Lower leg skin (tissue), 4 donors: Measurements from ENCODE around the gene CTBP1. TPM values are rescaled to one million over a fixed set of nuclear protein-coding genes. Genes with fewer than 3 reads are reported as not detected.

Experiments used
- DNase-seq, 2 donors: peaks; one replicate each; pipeline ENCODE4 v3.0.0-alpha.2; 2019; ENCODE audit warnings: low spot score in 2 of 2
- H3K4me3 ChIP-seq: fragments of 200-600 bp; sonication (generic); 2 replicates; pipeline ENCODE4 v1.5.1; 2017; ENCODE audit warnings: mild to moderate bottlenecking, low read depth; ENCODE audit not compliant: poor library complexity, severe bottlenecking
- POLR2A ChIP-seq, 2 donors: fragments of 450-650 bp; IDR thresholded peaks; one replicate each; pipeline ENCODE4 v1.6.1; 2016 to 2017; ENCODE audit warnings: antibody characterized with exemption in 2 of 2, mild to moderate bottlenecking in 1 of 2, moderate library complexity in 1 of 2
- WGBS, 2 donors: methylation state at CpG; one replicate each; pipeline ENCODE4 v1.1.5; 2018; 5-methylcytosine and 5-hydroxymethylcytosine counted together
- intact Hi-C: fragments of 100-400 bp; cut with DNase I; formaldehyde crosslinking; loops from one replicate; pipeline ENCODE4 v1.15.0; 2023; ENCODE audit warnings: low total_unique reads
- total RNA-seq, 4 donors: library from RNA; depleted of rRNA; stranded (reverse); fragments of >200 nt; gene quantifications; one replicate each; pipeline ENCODE4 v1.1.0, GENCODE V29; 2016
- TF ChIP-seq, protein P1 (sequence below), 3 donors: fragments of 450-650 bp; IDR thresholded peaks; one replicate each; pipeline ENCODE4 v1.5.1; 2016; ENCODE audit warnings: antibody characterized with exemption in 3 of 3, mild to moderate bottlenecking in 3 of 3, moderate library complexity in 2 of 3

CTBP1 gene
- total RNA-seq, 4 donors from 2014 or later, result 124 to 195 (median 148) TPM

DNA sequence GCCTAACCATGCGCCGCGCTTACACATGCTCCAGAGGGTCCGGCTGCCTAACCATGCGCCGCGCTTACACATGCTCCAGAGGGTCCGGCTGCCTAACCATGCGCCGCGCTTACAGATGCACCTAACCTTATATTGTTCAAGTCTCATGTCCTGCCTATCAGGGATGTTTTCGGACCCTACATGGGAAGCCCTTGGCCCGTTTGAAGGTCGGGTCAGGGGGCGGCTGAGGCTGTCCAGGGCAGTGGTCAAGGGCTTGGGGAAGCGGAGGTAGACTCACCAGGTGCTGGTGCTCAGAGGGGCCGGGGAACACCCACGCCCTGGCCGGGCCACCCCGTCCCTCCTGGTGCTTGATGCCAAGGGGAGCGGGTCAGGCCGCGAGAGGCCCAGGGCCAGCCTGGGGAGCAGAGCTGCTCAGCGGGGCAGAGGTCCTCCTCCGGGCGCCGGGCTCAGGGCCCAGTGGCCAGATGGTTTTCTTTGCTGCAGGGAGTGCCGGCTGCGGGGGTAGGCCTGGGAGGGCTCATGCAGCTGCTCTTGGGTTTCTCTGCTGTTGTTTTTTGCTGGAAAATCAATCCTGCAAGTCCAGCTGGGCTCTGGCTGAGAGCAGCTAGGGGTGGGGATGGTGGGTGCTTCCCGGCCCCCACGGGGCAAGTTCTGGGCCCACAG, 41.2 kb downstream of the CTBP1 start:
- no peak overlapping the region for H3K4me3 ChIP-seq
- DNase-seq, result peak in 1 of 2 donors; percentile 86
- TF ChIP-seq, protein P1, sequence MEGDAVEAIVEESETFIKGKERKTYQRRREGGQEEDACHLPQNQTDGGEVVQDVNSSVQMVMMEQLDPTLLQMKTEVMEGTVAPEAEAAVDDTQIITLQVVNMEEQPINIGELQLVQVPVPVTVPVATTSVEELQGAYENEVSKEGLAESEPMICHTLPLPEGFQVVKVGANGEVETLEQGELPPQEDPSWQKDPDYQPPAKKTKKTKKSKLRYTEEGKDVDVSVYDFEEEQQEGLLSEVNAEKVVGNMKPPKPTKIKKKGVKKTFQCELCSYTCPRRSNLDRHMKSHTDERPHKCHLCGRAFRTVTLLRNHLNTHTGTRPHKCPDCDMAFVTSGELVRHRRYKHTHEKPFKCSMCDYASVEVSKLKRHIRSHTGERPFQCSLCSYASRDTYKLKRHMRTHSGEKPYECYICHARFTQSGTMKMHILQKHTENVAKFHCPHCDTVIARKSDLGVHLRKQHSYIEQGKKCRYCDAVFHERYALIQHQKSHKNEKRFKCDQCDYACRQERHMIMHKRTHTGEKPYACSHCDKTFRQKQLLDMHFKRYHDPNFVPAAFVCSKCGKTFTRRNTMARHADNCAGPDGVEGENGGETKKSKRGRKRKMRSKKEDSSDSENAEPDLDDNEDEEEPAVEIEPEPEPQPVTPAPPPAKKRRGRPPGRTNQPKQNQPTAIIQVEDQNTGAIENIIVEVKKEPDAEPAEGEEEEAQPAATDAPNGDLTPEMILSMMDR (IDR thresholded peaks at IDR 0.05), result no peak
- no peak for TF ChIP-seq POLR2A (IDR thresholded peaks at IDR 0.05)
- intact Hi-C loops, result no loop called here
- WGBS, 2 donors, result 77 to 83% methylated on average over 24 to 29 of the region's 31 CpGs

DNA sequence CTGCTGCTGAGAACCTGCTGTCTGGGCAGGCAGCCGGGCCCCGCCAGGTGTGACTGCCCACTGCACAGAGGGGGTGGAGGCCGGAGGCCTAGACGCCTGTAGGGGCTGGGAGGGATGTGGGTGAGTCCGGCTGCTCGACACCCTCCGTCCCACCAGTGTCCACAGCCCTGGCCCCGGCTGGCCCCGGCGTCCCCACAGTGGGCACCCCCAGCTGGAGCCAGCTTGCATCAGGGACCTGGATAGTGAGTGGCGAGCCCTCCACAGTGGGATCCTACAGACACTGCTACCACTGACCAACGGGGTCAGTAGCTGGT, 41.8 kb downstream of the CTBP1 start:
- H3K4me3 ChIP-seq, result no peak overlapping the region
- WGBS, 2 donors, result 75 to 94% methylated on average over 2 to 12 of the region's 12 CpGs
- TF ChIP-seq, protein P1 (IDR thresholded peaks at IDR 0.05), result no peak
- TF ChIP-seq POLR2A (IDR thresholded peaks at IDR 0.05), result no peak
- intact Hi-C loops, result no loop called here
- DNase-seq, result peak in 1 of 2 donors; percentile 84

GRCh38 chr4:1206299-1207156, 42.4 kb downstream of the CTBP1 start:
- no peak for TF ChIP-seq POLR2A (IDR thresholded peaks at IDR 0.05)
- TF ChIP-seq, protein P1 (IDR thresholded peaks at IDR 0.05), result no peak
- no peak overlapping the region for H3K4me3 ChIP-seq
- DNase-seq, result peak in 1 of 2 donors; percentile 76
- WGBS, 2 donors, result 83 to 84% methylated on average over 17 to 19 of the region's 21 CpGs
- intact Hi-C loops, result no loop called here

- peak in 1 of 2 donors; percentile 84 for DNase-seq
- 63 to 87% methylated on average over 11 to 15 of the region's 17 CpGs for WGBS, 2 donors
- no peak overlapping the region for H3K4me3 ChIP-seq
- intact Hi-C loops, result no loop called here
- TF ChIP-seq, protein P1 (IDR thresholded peaks at IDR 0.05), result no peak
- TF ChIP-seq POLR2A (IDR thresholded peaks at IDR 0.05), result no peak
Measured at GRCh38 chr4:1205586-1206298, 43.2 kb downstream of the CTBP1 start.

DNA sequence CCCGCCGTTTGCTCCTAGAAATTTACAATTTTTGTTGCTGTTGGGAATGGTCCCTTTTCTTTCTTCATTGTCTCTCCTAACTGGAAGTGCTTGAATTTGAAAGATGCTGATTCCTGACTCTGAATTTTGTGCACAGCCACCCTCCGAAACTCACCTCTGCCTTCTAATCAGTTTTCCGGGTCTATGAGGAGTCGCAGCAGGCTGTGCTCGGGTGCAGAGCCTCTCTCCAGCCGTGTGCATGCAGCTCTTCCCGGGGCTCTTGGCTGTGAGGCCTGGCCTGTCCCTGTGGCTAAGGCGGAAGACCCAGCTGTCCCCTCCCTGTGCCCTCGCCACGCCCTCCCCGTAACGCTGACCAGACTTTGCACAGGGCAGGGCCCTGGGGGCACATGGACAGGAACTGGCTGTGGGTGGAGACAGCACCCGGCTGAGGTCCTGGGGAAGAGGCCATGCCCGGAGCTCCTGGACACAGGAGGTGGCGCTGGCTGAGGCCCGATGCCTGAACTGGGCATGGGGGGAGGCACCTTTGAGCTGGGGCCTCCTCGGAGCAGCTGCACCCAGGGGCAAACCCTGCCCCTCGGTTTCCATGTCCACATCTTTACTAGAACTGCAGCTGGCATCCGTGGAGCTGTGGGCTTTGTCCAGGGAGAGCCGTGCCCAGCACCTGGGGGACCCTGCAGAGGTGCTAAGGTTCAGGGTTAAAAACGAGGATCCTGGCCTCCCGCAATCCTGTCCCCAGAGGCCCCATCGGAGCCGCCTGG, 43.9 kb downstream of the CTBP1 start:
- 58 to 78% methylated on average over 24 to 25 of the region's 25 CpGs for WGBS, 2 donors
- intact Hi-C loops, result no loop called here
- no peak for TF ChIP-seq POLR2A (IDR thresholded peaks at IDR 0.05)
- H3K4me3 ChIP-seq, result no peak overlapping the region
- peak in 1 of 2 donors; percentile 90 for DNase-seq
